B cell (primary cell): ENCODE measurements around the gene CC2D2B. TPM values are rescaled to one million over a fixed set of nuclear protein-coding genes. Genes with fewer than 3 reads are reported as not detected.
A peak's percentile ranks its signal among the peaks of the same experiment; 100 is the strongest.

Experiments used
- ATAC-seq: fragments of 200-7000 bp; cut with Tn5 transposase; one replicate; pipeline ENCODE4 v1.10.0; 2021; ENCODE audit warnings: low read depth, mild to moderate bottlenecking, moderate number of reproducible peaks, moderate library complexity
- CTCF ChIA-PET: fragments of 350-600 bp; sonication (Branson Sonifier 250); formaldehyde crosslinking; loops from one replicate; lab custom pipeline; 2021; ENCODE audit warnings: antibody characterized with exemption, inconsistent platforms; lab: Charles Lee
- POLR2A ChIA-PET: fragments of 350-600 bp; sonication (Branson Sonifier 250); formaldehyde crosslinking; loops from one replicate; lab custom pipeline; 2021; ENCODE audit warnings: antibody characterized with exemption; lab: Charles Lee
- DNase-seq: peaks from one replicate; pipeline ENCODE4 v3.0.0; 2013
- H2AFZ ChIP-seq: 2 replicates; pipeline ENCODE4 v1.6.1; 2012; ENCODE audit warnings: mild to moderate bottlenecking, low read depth, low read length; ENCODE audit not compliant: insufficient read depth, poor library complexity, severe bottlenecking
- H3K27ac ChIP-seq, 2 donors: 1 replicate in 1 of 2; 2 replicates in 1 of 2; pipeline ENCODE4 v1.5.1; 2012 to 2013; ENCODE audit warnings: low read length in 2 of 2, mild to moderate bottlenecking in 2 of 2, moderate library complexity in 1 of 2
- H3K27me3 ChIP-seq, 4 experiments: fragments of 200-600 bp in 1 of 4; sonication (generic) in 1 of 4; replicated peaks in 1 of 4; 1 replicate in 2 of 4; 2 replicates in 2 of 4; pipeline versions ENCODE4 v1.6.1 to v1.7.0; 2013 to 2016; ENCODE audit warnings: low read length in 3 of 4, mild to moderate bottlenecking in 2 of 4, mixed read lengths in 1 of 4, moderate library complexity in 1 of 4; ENCODE audit not compliant: insufficient read depth in 4 of 4, control insufficient read depth in 3 of 4; ENCODE audit errors: control extremely low read depth in 1 of 4
- H3K36me3 ChIP-seq, 2 experiments: replicated peaks in 1 of 2; 1 replicate in 1 of 2; 2 replicates in 1 of 2; pipeline versions ENCODE4 v1.6.1 to v1.7.1; 2013; ENCODE audit warnings: low read length in 1 of 2; ENCODE audit not compliant: insufficient read depth in 2 of 2, control insufficient read depth in 1 of 2; ENCODE audit errors: control extremely low read depth in 1 of 2, extremely low read depth in 1 of 2
- H3K4me1 ChIP-seq, 2 donors: fragments of 200-600 bp in 1 of 2; sonication (generic) in 1 of 2; 1 replicate in 1 of 2; 2 replicates in 1 of 2; pipeline versions ENCODE4 v1.5.1 to v1.6.1; 2013 to 2017; ENCODE audit warnings: low read length in 2 of 2; ENCODE audit not compliant: control insufficient read depth in 2 of 2, insufficient read depth in 2 of 2
- H3K4me2 ChIP-seq: replicated peaks from 2 replicates; pipeline ENCODE3; 2012; ENCODE audit warnings: mild to moderate bottlenecking, low read depth, low read length; ENCODE audit not compliant: poor library complexity, severe bottlenecking
- H3K4me3 ChIP-seq, 5 experiments: fragments of 200-600 bp in 1 of 5; sonication (generic) in 1 of 5; 1 replicate in 3 of 5; 2 replicates in 2 of 5; pipeline versions ENCODE4 v1.5.1 to v1.7.0; 2011 to 2016; ENCODE audit warnings: low read length in 4 of 5, mild to moderate bottlenecking in 4 of 5, low read depth in 2 of 5, control low read depth in 1 of 5, moderate library complexity in 1 of 5; ENCODE audit not compliant: insufficient read depth in 1 of 5; ENCODE audit errors: control extremely low read depth in 1 of 5, extremely low read depth in 1 of 5
- H3K79me2 ChIP-seq: fragments of 200-600 bp; sonication (generic); one replicate; pipeline ENCODE4 v1.6.0; 2016; ENCODE audit warnings: low read length; ENCODE audit not compliant: control insufficient read depth, insufficient read depth
- H3K9ac ChIP-seq: fragments of 200-600 bp; sonication (generic); 2 replicates; pipeline ENCODE4 v1.6.1; 2017; ENCODE audit warnings: mild to moderate bottlenecking, low read length, moderate library complexity
- H3K9me3 ChIP-seq, 3 donors: one replicate each; pipeline versions ENCODE4 v1.6.1 to v1.7.1; 2013; ENCODE audit warnings: low read length in 2 of 3; ENCODE audit not compliant: control insufficient read depth in 2 of 3, insufficient read depth in 1 of 3; ENCODE audit errors: control extremely low read depth in 1 of 3
- H4K20me1 ChIP-seq: 2 replicates; pipeline ENCODE4 v1.6.0; 2012; ENCODE audit warnings: mild to moderate bottlenecking, low read length; ENCODE audit not compliant: insufficient read depth, control insufficient read depth, poor library complexity, severe bottlenecking
- H3K27ac Mint-ChIP-seq: one replicate; pipeline ENCODE4 v1.8.0; 2021; ENCODE audit warnings: mixed read lengths
- H3K27me3 Mint-ChIP-seq: one replicate; pipeline ENCODE4 v1.8.0; 2021; ENCODE audit warnings: mixed read lengths
- H3K4me1 Mint-ChIP-seq: one replicate; pipeline ENCODE4 v1.8.0; 2021; ENCODE audit warnings: mixed read lengths
- H3K4me3 Mint-ChIP-seq: one replicate; pipeline ENCODE4 v1.8.0; 2021; ENCODE audit warnings: mixed read lengths
- H3K9me3 Mint-ChIP-seq: one replicate; pipeline ENCODE4 v1.8.0; 2022; ENCODE audit warnings: mixed read lengths; ENCODE audit not compliant: insufficient read depth
- CTCF ChIP-seq: fragments of 200-600 bp; IDR thresholded peaks from one replicate; pipeline ENCODE4 v1.8.0; 2022; ENCODE audit warnings: antibody characterized with exemption, mild to moderate bottlenecking
- EZH2 ChIP-seq: IDR thresholded peaks from 2 replicates; pipeline ENCODE4 v1.6.1; 2012; ENCODE audit warnings: borderline replicate concordance, low read depth, mild to moderate bottlenecking, moderate library complexity, low read length; ENCODE audit not compliant: insufficient read depth, poor library complexity, severe bottlenecking
- WGBS: methylation state at CpG from one replicate; pipeline ENCODE4 v1.1.5; 2013; ENCODE audit warnings: missing lambda C conversion rate; ENCODE audit not compliant: insufficient coverage; 5-methylcytosine and 5-hydroxymethylcytosine counted together
- intact Hi-C: fragments of 100-400 bp; cut with micrococcal nuclease; formaldehyde crosslinking; loops from one replicate; pipeline ENCODE4 v1.10.0; 2022
- polyA plus RNA-seq: library from polyadenylated mRNA; depleted of rRNA; stranded (reverse); fragments of >200 nt; gene quantifications from 2 replicates; pipeline ENCODE4 v1.2.3, GENCODE V29; 2012
- total RNA-seq, 2 donors: library from RNA; stranded (reverse); fragments of 120-200 nt in 1 of 2; gene quantifications; 1 replicate in 1 of 2; 2 replicates in 1 of 2; pipeline versions ENCODE4 v1.2.3 to v1.2.4, GENCODE V29; 2013 to 2022

The CC2D2B gene
- total and polyA plus RNA-seq, 2 donors (not counting 1 experiment from before 2014, with no cell fraction given), result 0.70 to 2.1 TPM

- CTCF ChIA-PET, result no interaction called here
- Histone ChIP-seq H3K9me3 (peaks cover 1 to 8% (median 6%) of the 10 kb centered on the region in 3 donors), H3K4me1 (peaks cover 0 to 8% of the 10 kb centered on the region in 2 donors), H3K36me3 (peaks cover 5 to 6% of the 10 kb centered on the region in 2 experiments), H3K4me2 (peak overlapping the region; percentile 29), H3K27ac (peak overlapping the region in 1 of 2 donors; percentile 58), H3K4me3 (no peak overlapping the region), H2AFZ (peak overlapping the region; percentile 13), H4K20me1 (no peaks in the 10 kb centered on the region), H3K79me2 (no peaks in the 10 kb centered on the region), H3K27me3 (no peaks in the 10 kb centered on the region), H3K9ac (no peak overlapping the region)
- ATAC-seq, result no peak
- peak; percentile 30 for DNase-seq
- TF ChIP-seq EZH2, result no peak
- no peak for TF ChIP-seq CTCF
- no peaks in the 10 kb centered on the region for H3K9me3 Mint-ChIP-seq
- WGBS, result no CpG with 5 or more reads among the region's 2 CpGs
- H3K4me3 Mint-ChIP-seq, result no peak overlapping the region
- POLR2A ChIA-PET, result no interaction called here
- intact Hi-C loops, result no loop called here
- H3K27me3 Mint-ChIP-seq, result no peaks in the 10 kb centered on the region
- H3K4me1 Mint-ChIP-seq, result peaks cover 3% of the 10 kb centered on the region
- peak overlapping the region; percentile 72 for H3K27ac Mint-ChIP-seq
Measured at GRCh38 chr10:95880704-95881103, 27.1 kb upstream of the CC2D2B start.

GRCh38 chr10:95881316-95881715 lies 26.5 kb upstream of the CC2D2B start:
- peaks cover 5 to 6% of the 10 kb centered on the region in 2 experiments for H3K36me3 ChIP-seq
- H3K79me2 ChIP-seq, result no peaks in the 10 kb centered on the region
- H3K27me3 ChIP-seq, result no peaks in the 10 kb centered on the region
- H3K27ac ChIP-seq, result no peak overlapping the region
- Mint-ChIP-seq H3K27ac (no peak overlapping the region), H3K4me3 (no peak overlapping the region), H3K9me3 (no peaks in the 10 kb centered on the region), H3K4me1 (peaks cover 3% of the 10 kb centered on the region), H3K27me3 (no peaks in the 10 kb centered on the region)
- CTCF ChIA-PET, result no interaction called here
- TF ChIP-seq CTCF, result no peak
- TF ChIP-seq EZH2, result no peak
- intact Hi-C loops, result no loop called here
- H4K20me1 ChIP-seq, result no peaks in the 10 kb centered on the region
- ATAC-seq, result no peak
- H3K4me2 ChIP-seq, result no peak overlapping the region
- H3K9me3 ChIP-seq, result peaks cover 1 to 8% (median 6%) of the 10 kb centered on the region in 3 donors
- peaks cover 0 to 8% of the 10 kb centered on the region in 2 donors for H3K4me1 ChIP-seq
- H3K4me3 ChIP-seq, result no peak overlapping the region
- no peak overlapping the region for H2AFZ ChIP-seq
- no peak overlapping the region for H3K9ac ChIP-seq
- DNase-seq, result no peak
- POLR2A ChIA-PET, result no interaction called here
